HCT116 (cell line): ENCODE results near the gene GATB. TPM values are rescaled to one million over a fixed set of nuclear protein-coding genes. Genes with fewer than 3 reads are reported as not detected.

Experiments used
- ATAC-seq: fragments of 200-7000 bp; cut with Tn5 transposase; 2 replicates; pipeline ENCODE4 v1.9.1; 2020; ENCODE audit warnings: mild to moderate bottlenecking, moderate library complexity
- BruUV-seq: library from RNA; stranded (reverse); fragments of 400-500 nt; replicated peaks from 2 replicates; lab custom pipeline; 2021; lab: Mats Ljungman, UMichigan
- CTCF ChIA-PET: fragments of 300-600 bp; sonication (Branson Sonifier 250); formaldehyde crosslinking; loops from one replicate; lab custom pipeline; 2021; ENCODE audit warnings: antibody characterized with exemption; lab: Charles Lee
- POLR2A ChIA-PET: fragments of 300-600, 350-600 bp; sonication (Branson Sonifier 250); formaldehyde crosslinking; loops from one replicate; lab custom pipeline; 2021; ENCODE audit warnings: antibody characterized with exemption; lab: Charles Lee
- RAD21 ChIA-PET, 2 experiments: fragments of 300-600 bp; sonication (Branson Sonifier 250); formaldehyde crosslinking; loops; one replicate each; lab custom pipeline; 2023; ENCODE audit warnings: low total read pairs in 2 of 2; ENCODE audit not compliant: uncharacterized antibody in 2 of 2, unreplicated experiment in 2 of 2, low non-redundant PET in 1 of 2; lab: Charles Lee
- DNase-seq: peaks from one replicate; pipeline ENCODE4 v3.0.0-alpha.2; 2010; ENCODE audit warnings: low read depth, low spot score
- H2AFZ ChIP-seq: fragments of 200-600 bp; shearing (Covaris generic), sonication (generic); 2 replicates; pipeline ENCODE4 v1.6.1; 2017; ENCODE audit warnings: low read depth, mixed run types, mixed read lengths, antibody characterized with exemption, low read length; ENCODE audit not compliant: poor library complexity, severe bottlenecking
- H3K27ac ChIP-seq: 2 replicates; pipeline ENCODE4 v1.5.1; 2012; ENCODE audit warnings: low read depth, low read length
- H3K27me3 ChIP-seq: fragments of 200-600 bp; sonication (generic); 2 replicates; pipeline ENCODE4 v1.6.1; 2016; ENCODE audit warnings: mixed run types, low read length, mixed read lengths; ENCODE audit not compliant: insufficient read depth
- H3K36me3 ChIP-seq, 2 experiments: fragments of 200-500 bp in 1 of 2; fragments of 200-600 bp in 1 of 2; sonication (Bioruptor generic) in 1 of 2; sonication (generic) in 1 of 2; 2 replicates each; pipeline versions ENCODE4 v1.5.1 to v1.6.1; 2014 to 2016; ENCODE audit warnings: low read length in 2 of 2, inconsistent platforms in 1 of 2, mixed read lengths in 1 of 2, mixed run types in 1 of 2; ENCODE audit not compliant: insufficient read depth in 2 of 2, control insufficient read depth in 1 of 2
- H3K4me1 ChIP-seq, 2 experiments: fragments of 200-600 bp in 1 of 2; sonication (generic) in 1 of 2; 2 replicates each; pipeline versions ENCODE4 v1.5.1 to v1.6.1; 2012 to 2017; ENCODE audit warnings: low read length in 2 of 2, inconsistent platforms in 1 of 2, mild to moderate bottlenecking in 1 of 2, mixed read lengths in 1 of 2, mixed run types in 1 of 2, moderate library complexity in 1 of 2; ENCODE audit not compliant: insufficient read depth in 2 of 2, control insufficient read depth in 1 of 2
- H3K4me2 ChIP-seq: fragments of 200-600 bp; sonication (generic); 2 replicates; pipeline ENCODE4 v1.6.1; 2017; ENCODE audit warnings: mixed run types, low read length, mixed read lengths
- H3K4me3 ChIP-seq, 2 experiments: fragments of 200-600 bp in 1 of 2; sonication (generic) in 1 of 2; replicated peaks in 1 of 2; 2 replicates each; pipeline ENCODE4 v1.5.1; 2011 to 2016; ENCODE audit warnings: low read length in 2 of 2, control low read depth in 1 of 2, low read depth in 1 of 2, mild to moderate bottlenecking in 1 of 2, mixed read lengths in 1 of 2, mixed run types in 1 of 2
- H3K79me2 ChIP-seq: fragments of 200-600 bp; sonication (generic); 2 replicates; pipeline ENCODE4 v1.6.1; 2017; ENCODE audit warnings: mild to moderate bottlenecking, mixed run types, low read length, moderate library complexity, mixed read lengths; ENCODE audit not compliant: insufficient read depth
- H3K9ac ChIP-seq: fragments of 200-600 bp; sonication (generic); 2 replicates; pipeline ENCODE4 v1.6.1; 2016; ENCODE audit warnings: low read length, mixed read lengths
- H3K9me2 ChIP-seq: fragments of 200-600 bp; sonication (generic), shearing (Covaris generic); 2 replicates; pipeline ENCODE4 v1.6.1; 2017; ENCODE audit warnings: mixed run types, mild to moderate bottlenecking, moderate library complexity; ENCODE audit not compliant: insufficient read depth
- H3K9me3 ChIP-seq, 2 experiments: fragments of 200-500 bp in 1 of 2; fragments of 200-600 bp in 1 of 2; sonication (Bioruptor generic) in 1 of 2; sonication (generic) in 1 of 2; 2 replicates each; pipeline ENCODE4 v1.6.1; 2014 to 2017; ENCODE audit warnings: low read length in 2 of 2, mixed read lengths in 2 of 2, inconsistent platforms in 1 of 2, low read depth in 1 of 2, mild to moderate bottlenecking in 1 of 2, mixed run types in 1 of 2, moderate library complexity in 1 of 2; ENCODE audit not compliant: control insufficient read depth in 1 of 2, insufficient read depth in 1 of 2
- H4K20me1 ChIP-seq: fragments of 200-600 bp; sonication (generic), shearing (Covaris generic); 2 replicates; pipeline ENCODE4 v1.6.1; 2017; ENCODE audit warnings: mixed run types, mild to moderate bottlenecking, moderate library complexity; ENCODE audit not compliant: insufficient read depth
- ELF1 ChIP-seq: IDR thresholded peaks from 2 replicates; pipeline ENCODE4 v1.6.1; 2012; ENCODE audit warnings: low read depth, borderline replicate concordance
- EZH2phosphoT487 ChIP-seq: fragments of 200-600 bp; IDR thresholded peaks from 2 replicates; pipeline ENCODE4 v1.6.1; 2018; ENCODE audit warnings: antibody characterized with exemption, borderline replicate concordance
- FOSL1 ChIP-seq: IDR thresholded peaks from 2 replicates; pipeline ENCODE4 v1.6.1; 2012; ENCODE audit warnings: low read depth
- JUND ChIP-seq: IDR thresholded peaks from 2 replicates; pipeline ENCODE4 v1.6.1; 2012
- MAX ChIP-seq: IDR thresholded peaks from 2 replicates; pipeline ENCODE4 v1.6.1; 2012
- POLR2AphosphoS5 ChIP-seq: IDR thresholded peaks from 2 replicates; pipeline ENCODE4 v1.6.1; 2011; ENCODE audit warnings: mild to moderate bottlenecking, low read depth, low read length, moderate library complexity
- SIN3A ChIP-seq: IDR thresholded peaks from 2 replicates; pipeline ENCODE4 v1.6.1; 2012; ENCODE audit warnings: low read depth
- SP1 ChIP-seq: IDR thresholded peaks from 2 replicates; pipeline ENCODE4 v1.6.1; 2012; ENCODE audit warnings: low read depth
- ZNF274 ChIP-seq: fragments of 200-500 bp; sonication (Bioruptor generic); IDR thresholded peaks from 2 replicates; pipeline ENCODE4 v1.6.1; 2014; ENCODE audit warnings: mild to moderate bottlenecking, low read depth, low read length, inconsistent platforms
- intact Hi-C: fragments of 100-400 bp; cut with micrococcal nuclease; formaldehyde crosslinking; loops from 2 replicates; pipeline ENCODE4 v1.10.0; 2022
- total RNA-seq: library from RNA; stranded (reverse); gene quantifications from one replicate; pipeline ENCODE4 v1.2.1, GENCODE V29; 2021; ENCODE audit not compliant: unreplicated experiment
- TF ChIP-seq, protein P1 (sequence below): IDR thresholded peaks from 2 replicates; pipeline ENCODE4 v1.6.1; 2011; ENCODE audit warnings: mild to moderate bottlenecking, low read length, moderate library complexity; ENCODE audit not compliant: insufficient replicate concordance; ENCODE audit errors: extremely low read depth

GATB gene
- total RNA-seq, 1 experiment from 2014 or later = 29.3 TPM

DNA sequence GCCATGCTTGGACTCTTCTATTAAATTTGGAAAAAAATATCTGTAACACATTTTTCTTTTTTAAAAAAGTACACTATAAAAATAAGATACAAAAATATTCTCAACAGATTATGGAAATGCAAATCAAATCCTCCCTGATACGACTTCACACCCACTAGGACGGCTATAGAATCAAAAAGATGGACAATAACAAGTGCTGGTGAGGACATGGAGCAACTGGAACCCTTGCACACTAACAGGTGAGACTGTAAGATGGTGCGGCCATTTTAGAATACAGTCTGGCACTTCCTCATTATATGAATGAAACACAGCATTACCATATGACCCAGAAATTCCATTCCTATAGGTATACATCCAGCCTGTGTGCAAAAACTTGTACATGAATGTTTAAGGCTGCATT, 83.6 kb downstream of the GATB start:
- Histone ChIP-seq H3K4me2 (no peak overlapping the region), H3K27ac (no peak overlapping the region), H3K36me3 (no peaks in the 10 kb centered on the region), H3K9ac (no peak overlapping the region), H4K20me1 (no peaks in the 10 kb centered on the region), H3K9me2 (no peaks in the 10 kb centered on the region), H3K9me3 (no peaks in the 10 kb centered on the region), H3K4me3 (no peak overlapping the region)
- POLR2A ChIA-PET = no interaction called here
- ATAC-seq = no peak
- no TSS peak for BruUV-seq
- RAD21 ChIA-PET = no interaction called here
- no peak for DNase-seq
- no peak for TF ChIP-seq ELF1
- TF ChIP-seq EZH2phosphoT487 = no peak
- TF ChIP-seq MAX = no peak
- TF ChIP-seq SP1 = no peak
- no peak for TF ChIP-seq ZNF274
- no peak for TF ChIP-seq JUND
- TF ChIP-seq FOSL1 = no peak
- TF ChIP-seq, all 23 proteins: peak for 0
- Histone ChIP-seq H3K79me2 (no peaks in the 10 kb centered on the region), H2AFZ (no peak overlapping the region), H3K4me1 (peaks cover 0 to 13% of the 10 kb centered on the region in 2 experiments; a peak in 2 of 4 replicates), H3K27me3 (no peaks in the 10 kb centered on the region)
- intact Hi-C loops = no loop called here
- CTCF ChIA-PET = no interaction called here

DNA sequence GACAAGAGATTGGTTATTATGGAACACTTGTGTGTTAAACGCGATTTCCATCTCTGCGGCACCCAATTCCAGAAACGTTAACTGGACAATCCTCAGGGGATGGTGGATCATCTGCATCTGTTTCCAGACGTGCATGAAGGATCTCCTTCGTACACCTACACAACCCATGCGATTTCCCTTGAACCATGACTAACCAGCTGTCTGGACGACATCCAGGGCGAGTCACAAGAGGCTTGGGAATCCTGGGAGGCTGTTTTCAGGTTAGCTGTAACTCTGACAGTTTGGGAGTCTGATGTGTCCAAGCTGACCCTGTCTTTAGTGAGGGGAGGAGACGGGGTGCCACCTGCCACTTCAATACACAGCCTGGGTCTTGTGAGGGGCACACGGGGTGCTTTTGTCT, 84.5 kb downstream of the GATB start:
- H3K9me2 ChIP-seq = no peaks in the 10 kb centered on the region
- intact Hi-C loops = no loop called here

More for the DNA sequence above, 84.5 kb downstream of the GATB start:
- DNase-seq (peak; percentile 8), ATAC-seq (peak; percentile 53)
- RAD21 ChIA-PET = no interaction called here
- Histone ChIP-seq H3K27ac (no peak overlapping the region), H3K4me3 (no peak overlapping the region), H3K4me1 (peaks cover 0 to 13% of the 10 kb centered on the region in 2 experiments; a peak in 2 of 4 replicates), H3K9me3 (no peaks in the 10 kb centered on the region), H3K27me3 (no peaks in the 10 kb centered on the region), H4K20me1 (no peaks in the 10 kb centered on the region), H3K4me2 (peak overlapping the region; percentile 47), H3K79me2 (no peaks in the 10 kb centered on the region), H2AFZ (no peak overlapping the region), H3K9ac (no peak overlapping the region), H3K36me3 (no peaks in the 10 kb centered on the region)
- no TSS peak for BruUV-seq
- CTCF ChIA-PET = no interaction called here
- TF ChIP-seq, protein P1, sequence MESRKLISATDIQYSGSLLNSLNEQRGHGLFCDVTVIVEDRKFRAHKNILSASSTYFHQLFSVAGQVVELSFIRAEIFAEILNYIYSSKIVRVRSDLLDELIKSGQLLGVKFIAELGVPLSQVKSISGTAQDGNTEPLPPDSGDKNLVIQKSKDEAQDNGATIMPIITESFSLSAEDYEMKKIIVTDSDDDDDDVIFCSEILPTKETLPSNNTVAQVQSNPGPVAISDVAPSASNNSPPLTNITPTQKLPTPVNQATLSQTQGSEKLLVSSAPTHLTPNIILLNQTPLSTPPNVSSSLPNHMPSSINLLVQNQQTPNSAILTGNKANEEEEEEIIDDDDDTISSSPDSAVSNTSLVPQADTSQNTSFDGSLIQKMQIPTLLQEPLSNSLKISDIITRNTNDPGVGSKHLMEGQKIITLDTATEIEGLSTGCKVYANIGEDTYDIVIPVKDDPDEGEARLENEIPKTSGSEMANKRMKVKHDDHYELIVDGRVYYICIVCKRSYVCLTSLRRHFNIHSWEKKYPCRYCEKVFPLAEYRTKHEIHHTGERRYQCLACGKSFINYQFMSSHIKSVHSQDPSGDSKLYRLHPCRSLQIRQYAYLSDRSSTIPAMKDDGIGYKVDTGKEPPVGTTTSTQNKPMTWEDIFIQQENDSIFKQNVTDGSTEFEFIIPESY = no peak
- TF ChIP-seq POLR2AphosphoS5 (no peak), FOSL1 (peak; percentile 42; the same call in 1 of the 2 replicates), SIN3A (no peak), ZNF274 (no peak), JUND (0 out of 2 replicates have a peak, but pooled peaks have one; percentile 18), MAX (no peak)
- POLR2A ChIA-PET = no interaction called here
